Cardiac muscle cell (in vitro differentiated cells and primary cell): Measurements from ENCODE around the gene ATXN7. TPM values are rescaled to one million over a fixed set of nuclear protein-coding genes. Genes with fewer than 3 reads are reported as not detected.

Experiments used
- DNase-seq, 2 donors: peaks; one replicate each; pipeline versions ENCODE4 v3.0.0 to v3.0.0-alpha.2; 2010 to 2017; ENCODE audit warnings: low read depth in 1 of 2, low spot score in 1 of 2
- H3K27ac ChIP-seq: fragments of 200-600 bp; sonication (generic); 2 replicates; pipeline ENCODE4 v1.5.1; 2016
- H3K27me3 ChIP-seq: fragments of 200-600 bp; sonication (generic); 2 replicates; pipeline ENCODE4 v1.6.0; 2016; ENCODE audit warnings: control low read depth
- H3K36me3 ChIP-seq: fragments of 200-600 bp; sonication (generic); 2 replicates; pipeline ENCODE4 v1.5.1; 2016; ENCODE audit warnings: control low read depth
- H3K4me1 ChIP-seq: fragments of 200-600 bp; sonication (generic); 2 replicates; pipeline ENCODE4 v1.8.1; 2017; ENCODE audit warnings: low read depth, mild to moderate bottlenecking, mixed run types
- H3K4me3 ChIP-seq: fragments of 200-600 bp; sonication (generic); 2 replicates; pipeline ENCODE4 v1.5.1; 2016; ENCODE audit warnings: mild to moderate bottlenecking
- H3K9me3 ChIP-seq: fragments of 200-600 bp; sonication (generic); 2 replicates; pipeline ENCODE4 v1.5.1; 2017; ENCODE audit warnings: low read depth, mild to moderate bottlenecking, control low read depth
- polyA plus RNA-seq: library from polyadenylated mRNA; unstranded; fragments of >200 nt; fragmentation: Nextera tagmentation; extraction: Ambion mirVana; gene quantifications from 2 replicates; pipeline ENCODE4 v1.2.1, GENCODE V29; 2016
- total RNA-seq: library from RNA; depleted of rRNA; stranded (reverse); fragments of >200 nt; gene quantifications from 2 replicates; pipeline ENCODE4 v1.2.3, GENCODE V29; 2016
- TF ChIP-seq, protein P1 (sequence below): IDR thresholded peaks from 2 replicates; pipeline ENCODE4 v1.5.1; 2012; ENCODE audit warnings: low read depth, mild to moderate bottlenecking, low read length

The ATXN7 gene
- total and polyA plus RNA-seq, 2 experiments from 2014 or later: 8.2 to 8.3 TPM

DNA sequence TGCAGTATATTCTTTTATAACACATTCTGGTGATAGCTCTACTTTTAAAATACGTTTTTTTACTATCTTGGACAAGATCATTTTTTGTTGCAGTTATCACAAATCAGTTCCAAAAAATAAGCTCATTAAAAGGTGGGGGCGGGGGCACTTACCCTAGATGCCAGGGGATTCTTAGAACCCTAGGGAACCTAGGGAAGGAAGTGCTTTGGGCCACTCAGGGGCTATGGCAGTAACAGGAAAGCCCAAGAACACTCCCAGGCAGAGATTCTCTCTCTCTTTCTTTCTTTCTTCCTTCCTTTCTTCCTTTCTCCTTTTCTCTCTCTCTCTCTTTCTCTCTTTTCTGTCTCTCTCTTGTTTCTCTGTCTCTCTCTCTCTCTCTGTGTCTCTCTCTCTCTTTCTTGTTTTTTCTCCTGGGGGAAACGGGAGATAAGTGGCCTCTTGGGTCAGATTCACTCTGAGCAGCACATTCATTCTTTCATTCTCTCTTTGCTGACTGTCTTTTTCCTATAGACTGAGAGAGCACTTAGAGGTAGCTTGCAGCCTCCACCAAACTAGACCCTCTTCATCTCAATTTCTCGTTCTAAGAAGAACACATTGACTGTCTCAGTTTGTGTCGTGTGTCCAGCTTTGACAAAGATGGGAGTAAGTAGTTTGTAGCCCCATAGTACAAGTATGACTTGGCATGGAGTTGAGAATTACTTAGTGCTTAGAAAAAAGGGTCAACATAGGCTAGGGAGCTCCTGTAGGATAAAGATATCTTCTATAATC, 31.9 kb downstream of the ATXN7 start:
- H3K27me3 ChIP-seq: no peaks in the 10 kb centered on the region
- DNase-seq: no peak

DNA sequence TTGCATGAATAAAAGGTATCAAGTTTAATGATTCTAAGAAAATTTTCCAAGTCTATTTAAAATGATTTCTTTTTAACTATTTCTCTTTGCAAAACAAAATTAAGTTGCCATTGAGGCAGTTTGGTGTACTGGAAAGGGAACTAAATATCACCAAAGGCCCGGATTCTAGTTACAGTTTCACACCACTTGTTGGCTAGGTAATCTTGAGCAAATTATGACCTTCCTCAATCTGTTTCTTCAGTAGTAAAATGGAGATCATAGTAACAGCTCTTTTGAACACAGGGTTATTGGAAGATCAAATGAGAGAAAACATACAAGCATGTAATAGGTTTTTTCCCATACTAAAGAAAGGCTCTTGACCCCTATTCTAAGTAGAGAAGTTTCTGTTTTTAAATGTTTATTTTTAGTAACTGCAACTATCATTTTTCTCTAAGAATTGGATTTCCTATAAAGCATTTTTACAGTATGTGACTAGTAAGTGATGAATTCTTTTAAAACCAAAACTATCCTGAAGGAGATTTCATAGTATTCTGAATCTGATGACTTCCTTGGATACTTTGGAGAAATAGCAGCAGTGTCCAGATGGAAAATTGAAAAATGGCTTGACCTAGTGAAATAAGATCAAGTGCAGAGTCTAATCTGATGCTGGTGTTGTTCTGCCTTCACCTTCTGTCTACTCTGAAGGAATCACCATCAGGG, 32.8 kb downstream of the ATXN7 start:
- no peak overlapping the region for H3K27ac ChIP-seq
- H3K36me3 ChIP-seq: peaks cover 4% of the 10 kb centered on the region
- peaks cover 13% of the 10 kb centered on the region for H3K4me1 ChIP-seq
- H3K9me3 ChIP-seq: no peaks in the 10 kb centered on the region
- no peak overlapping the region for H3K4me3 ChIP-seq
- TF ChIP-seq, protein P1, sequence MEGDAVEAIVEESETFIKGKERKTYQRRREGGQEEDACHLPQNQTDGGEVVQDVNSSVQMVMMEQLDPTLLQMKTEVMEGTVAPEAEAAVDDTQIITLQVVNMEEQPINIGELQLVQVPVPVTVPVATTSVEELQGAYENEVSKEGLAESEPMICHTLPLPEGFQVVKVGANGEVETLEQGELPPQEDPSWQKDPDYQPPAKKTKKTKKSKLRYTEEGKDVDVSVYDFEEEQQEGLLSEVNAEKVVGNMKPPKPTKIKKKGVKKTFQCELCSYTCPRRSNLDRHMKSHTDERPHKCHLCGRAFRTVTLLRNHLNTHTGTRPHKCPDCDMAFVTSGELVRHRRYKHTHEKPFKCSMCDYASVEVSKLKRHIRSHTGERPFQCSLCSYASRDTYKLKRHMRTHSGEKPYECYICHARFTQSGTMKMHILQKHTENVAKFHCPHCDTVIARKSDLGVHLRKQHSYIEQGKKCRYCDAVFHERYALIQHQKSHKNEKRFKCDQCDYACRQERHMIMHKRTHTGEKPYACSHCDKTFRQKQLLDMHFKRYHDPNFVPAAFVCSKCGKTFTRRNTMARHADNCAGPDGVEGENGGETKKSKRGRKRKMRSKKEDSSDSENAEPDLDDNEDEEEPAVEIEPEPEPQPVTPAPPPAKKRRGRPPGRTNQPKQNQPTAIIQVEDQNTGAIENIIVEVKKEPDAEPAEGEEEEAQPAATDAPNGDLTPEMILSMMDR: no peak
- DNase-seq: no peak
- no peaks in the 10 kb centered on the region for H3K27me3 ChIP-seq

More for the DNA sequence above, 31.9 kb downstream of the ATXN7 start:
- peaks cover 13% of the 10 kb centered on the region for H3K4me1 ChIP-seq
- TF ChIP-seq, protein P1: no peak
- H3K27ac ChIP-seq: no peak overlapping the region
- H3K4me3 ChIP-seq: no peak overlapping the region
- H3K9me3 ChIP-seq: no peaks in the 10 kb centered on the region
- H3K36me3 ChIP-seq: peaks cover 4% of the 10 kb centered on the region

DNA sequence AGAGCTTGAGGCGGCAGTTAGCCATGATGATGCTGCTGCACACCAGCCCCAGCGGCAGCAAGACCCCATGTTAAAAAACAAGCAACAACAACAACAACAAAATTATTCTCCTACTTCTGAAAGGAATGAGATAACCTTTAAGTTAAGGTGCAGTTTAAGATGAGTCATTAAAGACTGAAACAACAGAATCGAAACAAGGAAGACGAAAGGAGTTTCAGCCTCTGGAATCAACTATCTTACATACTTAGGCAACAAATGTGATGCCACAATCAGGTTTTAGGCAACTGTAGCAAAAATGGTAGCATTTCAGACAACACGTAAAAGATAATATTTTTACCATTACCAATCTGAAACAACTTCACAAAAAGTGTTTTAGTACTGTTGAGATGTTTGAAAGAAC, 36.3 kb downstream of the ATXN7 start:
- peaks cover 13% of the 10 kb centered on the region for H3K4me1 ChIP-seq
- no peak overlapping the region for H3K4me3 ChIP-seq
- peaks cover 4% of the 10 kb centered on the region for H3K36me3 ChIP-seq
- no peak overlapping the region for H3K27ac ChIP-seq
- no peaks in the 10 kb centered on the region for H3K9me3 ChIP-seq
- H3K27me3 ChIP-seq: no peaks in the 10 kb centered on the region
- DNase-seq: no peak
- TF ChIP-seq, protein P1: no peak

DNA sequence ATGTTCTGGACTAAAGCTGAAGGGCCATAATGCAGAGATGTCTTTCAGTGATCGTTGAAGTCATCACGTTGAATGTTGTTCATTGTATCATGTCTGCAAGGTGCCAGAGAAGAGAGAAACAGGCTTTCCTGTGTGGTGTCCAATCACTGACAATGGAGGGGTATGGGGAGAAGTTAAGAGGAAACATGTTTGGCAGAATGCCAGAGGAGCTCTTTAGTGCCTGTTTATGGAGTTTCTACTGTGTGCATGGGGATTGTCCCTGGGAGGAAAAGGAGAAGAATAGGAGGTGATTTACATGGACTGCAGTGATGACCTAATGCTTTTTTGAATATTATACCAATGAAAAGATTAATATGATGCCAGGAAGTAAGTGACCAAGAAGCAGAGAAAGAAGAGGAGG, 36.8 kb downstream of the ATXN7 start:
- TF ChIP-seq, protein P1: no peak
- H3K36me3 ChIP-seq: peaks cover 4% of the 10 kb centered on the region
- no peak overlapping the region for H3K27ac ChIP-seq
- no peaks in the 10 kb centered on the region for H3K9me3 ChIP-seq
- DNase-seq: peak; percentile 45 to 65
- no peaks in the 10 kb centered on the region for H3K27me3 ChIP-seq
- peaks cover 13% of the 10 kb centered on the region for H3K4me1 ChIP-seq
- no peak overlapping the region for H3K4me3 ChIP-seq

DNA sequence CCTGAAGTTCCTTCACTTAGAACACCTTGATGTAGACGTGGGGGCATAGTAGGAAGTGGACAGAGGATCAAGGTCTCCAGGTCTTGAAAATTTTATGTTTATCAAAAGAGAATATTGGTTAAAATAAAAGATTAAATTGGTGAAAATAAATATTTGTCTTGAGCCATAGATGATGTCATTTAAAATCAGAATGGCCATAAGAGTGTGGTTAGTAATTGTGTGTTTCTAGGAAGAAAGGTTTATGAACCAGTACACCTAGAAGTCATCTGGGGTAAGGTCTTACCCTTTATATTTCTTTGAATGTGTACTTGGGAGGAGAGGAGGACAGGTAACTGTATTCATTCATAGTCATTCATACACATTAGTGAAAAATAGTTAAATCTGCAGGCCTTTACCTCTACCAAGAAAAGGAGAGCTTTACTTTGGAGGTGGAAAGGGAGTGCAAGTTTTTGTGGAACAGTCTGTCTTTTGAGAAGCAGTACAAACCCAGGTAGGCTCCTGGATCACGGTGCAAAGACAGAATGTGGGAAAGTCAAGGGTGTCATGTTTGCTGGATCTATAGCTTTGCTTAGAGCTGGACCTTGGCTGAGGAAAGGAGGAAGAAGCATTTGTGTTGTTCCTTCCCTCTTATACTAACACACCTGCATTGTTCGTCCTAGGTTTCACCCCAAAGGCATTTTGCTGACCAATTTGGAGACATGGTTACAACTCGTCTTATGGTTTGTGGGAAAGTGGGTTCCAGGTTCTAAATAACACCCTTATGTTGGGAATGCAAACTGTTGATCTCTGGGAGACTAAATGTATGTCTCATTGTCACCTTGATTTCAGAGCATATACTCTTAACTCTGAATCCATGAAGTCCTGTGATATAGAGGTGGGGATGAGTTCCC, 42.3 kb downstream of the ATXN7 start:
- TF ChIP-seq, protein P1: no peak
- Histone ChIP-seq H3K36me3 (no peaks in the 10 kb centered on the region), H3K4me3 (no peak overlapping the region), H3K9me3 (no peaks in the 10 kb centered on the region), H3K4me1 (peaks cover 7% of the 10 kb centered on the region), H3K27ac (no peak overlapping the region), H3K27me3 (no peaks in the 10 kb centered on the region)
- DNase-seq: no peak
